K562 treated with DMSO at 1 percent for 4 hours (cell line): ENCODE data around the gene UQCR11. TPM values are rescaled to one million over a fixed set of nuclear protein-coding genes. Genes with fewer than 3 reads are reported as not detected.

ENCODE experiments used
- total RNA-seq: library from RNA; unstranded; fragments of 300-600 nt; gene quantifications from 2 replicates; pipeline ENCODE4 v1.2.3, GENCODE V29; 2022; ENCODE audit not compliant: insufficient read depth

UQCR11 gene
- 79.6 and 82.3 TPM in 2 replicates for total RNA-seq

GRCh38 chr19:1605236-1606137 lies at the start of gene UQCR11:
Gene UQCR11 (minus strand): TSS chr19:1605462. CDS start chr19:1605409, 53 bp downstream.

GRCh38 chr19:1652471-1653299 lies 47.4 kb upstream of the UQCR11 start, which contains the start of gene TCF3:
Gene TCF3 (minus strand): TSS chr19:1652615. CDS start chr19:1650248, 2,367 bp downstream.

GRCh38 chr19:1592755-1593500 lies 12.3 kb downstream of the UQCR11 start, which contains the start of gene MBD3:
Gene MBD3 (minus strand): TSS chr19:1592865. CDS start chr19:1592631, 234 bp downstream.

GRCh38 chr19:1568320-1569019 lies 36.8 kb downstream of the UQCR11 start, which contains the start of gene MEX3D:
Gene MEX3D (minus strand): TSS chr19:1568325. CDS start chr19:1568058, 267 bp downstream.

Other genes starting within 250 kb of the UQCR11 start
- gene NDUFS7, start 221.6 kb downstream of the UQCR11 start, total RNA-seq, result 317 and 328 TPM in 2 replicates
- gene GAMT, start 203.9 kb downstream of the UQCR11 start, total RNA-seq, result 44.1 and 45.1 TPM in 2 replicates
- 151 and 156 TPM in 2 replicates for gene DAZAP1, start 197.9 kb downstream of the UQCR11 start, total RNA-seq
- 5,479 and 5,587 TPM in 2 replicates for gene RPS15, start 167.1 kb downstream of the UQCR11 start, total RNA-seq
- 0.83 and 1.6 TPM in 2 replicates for gene APC2, start 155.3 kb downstream of the UQCR11 start, total RNA-seq
- gene C19orf25, start 126.2 kb downstream of the UQCR11 start, total RNA-seq, result 37.9 and 47.6 TPM in 2 replicates
- 1.6 and 3.1 TPM in 2 replicates for gene PCSK4, start 115.1 kb downstream of the UQCR11 start, total RNA-seq
- 47.8 and 52.4 TPM in 2 replicates for gene REEP6, start 114.3 kb downstream of the UQCR11 start, total RNA-seq
- gene ADAMTSL5, start 92.4 kb downstream of the UQCR11 start, total RNA-seq, result 6.2 and 15.4 TPM in 2 replicates
- not detected in 2 replicates for gene PLK5, start 81.4 kb downstream of the UQCR11 start, total RNA-seq
- 35.2 and 40.6 TPM in 2 replicates for gene MEX3D, start 37.1 kb downstream of the UQCR11 start, total RNA-seq
- gene MBD3, start 12.6 kb downstream of the UQCR11 start, total RNA-seq, result 102 and 118 TPM in 2 replicates
- 91.0 and 114 TPM in 2 replicates for gene TCF3, start 47.2 kb upstream of the UQCR11 start, total RNA-seq
- gene ONECUT3, start 148.0 kb upstream of the UQCR11 start, total RNA-seq, result not detected in 2 replicates
- 2.9 and 3.1 TPM in 2 replicates for gene ATP8B3, start 206.8 kb upstream of the UQCR11 start, total RNA-seq
- 29.2 and 37.3 TPM in 2 replicates for gene REXO1, start 243.0 kb upstream of the UQCR11 start, total RNA-seq